ENCODE measurements around the gene ABCE1. TPM values are rescaled to one million over a fixed set of nuclear protein-coding genes. Genes with fewer than 3 reads are reported as not detected.

The ABCE1 gene
- total and polyA plus RNA-seq, 2 experiments from 2014 or later, result 70.3 to 185 TPM

- ATAC-seq (no peak), DNase-seq (ENCODE audit: low spot score) (no peak)
- H3K36me3 ChIP-seq (ENCODE audit: insufficient read depth), result peaks cover 35% of the 10 kb centered on the region
- H3K4me1 ChIP-seq (ENCODE audit: insufficient read depth), result peaks cover 13% of the 10 kb centered on the region; the same call in 1 of the 2 replicates
- no peaks in the 10 kb centered on the region for H3F3A ChIP-seq (replicated peaks; ENCODE audit: low read depth)
- H3K4me1 Mint-ChIP-seq, result peaks cover 5% of the 10 kb centered on the region; the same call in 2 of the 3 replicates
- no peak overlapping the region for H3K27ac ChIP-seq (ENCODE audit: low read depth)
- H3K9me2 ChIP-seq (ENCODE audit: insufficient read depth), result no peaks in the 10 kb centered on the region
- H3K4me3 ChIP-seq, result no peak overlapping the region
- H3K79me2 ChIP-seq (replicated peaks; ENCODE audit: insufficient read depth), result peaks cover 65% of the 10 kb centered on the region
- no peak overlapping the region for H2AFZ ChIP-seq
- peaks cover 26% of the 10 kb centered on the region for H3K36me3 Mint-ChIP-seq (ENCODE audit: low read depth)
- H3K4me3 Mint-ChIP-seq, result no peak overlapping the region
- no peak overlapping the region for H3K4me2 ChIP-seq
- no peak overlapping the region for H3K27ac Mint-ChIP-seq
- H3K9me3 Mint-ChIP-seq, result no peaks in the 10 kb centered on the region
- H3K27me3 ChIP-seq (ENCODE audit: insufficient read depth), result no peaks in the 10 kb centered on the region
- H3K27me3 Mint-ChIP-seq (ENCODE audit: insufficient read depth, low read depth, poor library complexity), result no peaks in the 10 kb centered on the region
- TF ChIP-seq ZNF462 (CRISPR knock-in tag; IDR thresholded peaks at IDR 0.05) (no peak), ZNF331 (CRISPR knock-in tag; IDR thresholded peaks at IDR 0.05; ENCODE audit: low read depth) (no peak), POLR2AphosphoS5 (IDR thresholded peaks at IDR 0.05; ENCODE audit: low read depth) (no peak), ZNF114 (CRISPR knock-in tag; IDR thresholded peaks at IDR 0.05) (no peak), CTCF (conservative IDR thresholded peaks at IDR 0.05; ENCODE audit: low read depth in 2 of 2) (no peak), STAT1 (IDR thresholded peaks at IDR 0.05; ENCODE audit: unreplicated experiment) (no peak), EZH2phosphoT487 (IDR thresholded peaks at IDR 0.05; ENCODE audit: unreplicated experiment) (no peak)
- peaks cover 7% of the 10 kb centered on the region; the same call in 1 of the 2 replicates for H4K20me1 ChIP-seq (replicated peaks; ENCODE audit: insufficient read depth)
Observed at GRCh38 chr4:145103496-145103895, 5.4 kb downstream of the ABCE1 start.
